Astrocyte (in vitro differentiated cells and primary cell): ENCODE measurements around the gene CTDP1. TPM values are rescaled to one million over a fixed set of nuclear protein-coding genes. Genes with fewer than 3 reads are reported as not detected.

ENCODE experiments used
- DNase-seq: peaks from one replicate; pipeline ENCODE4 v3.0.0-alpha.2; 2010; ENCODE audit warnings: low read depth
- FAIRE-seq: peaks from 2 replicates; lab custom pipeline; 2011; peaks lifted over from hg19 to GRCh38; lab: Jason Lieb, UNC
- H2AFZ ChIP-seq: 2 replicates; pipeline ENCODE4 v1.6.0; 2012; ENCODE audit warnings: low read depth, low read length, inconsistent platforms
- H3K27ac ChIP-seq: 2 replicates; pipeline ENCODE4 v1.5.1; 2011; ENCODE audit warnings: low read depth, low read length, inconsistent platforms
- H3K27me3 ChIP-seq: 2 replicates; pipeline ENCODE4 v1.6.0; 2011; ENCODE audit warnings: low read length, inconsistent platforms; ENCODE audit not compliant: insufficient read depth
- H3K36me3 ChIP-seq: 2 replicates; pipeline ENCODE4 v1.5.1; 2011; ENCODE audit warnings: low read length, inconsistent platforms; ENCODE audit not compliant: insufficient read depth
- H3K4me1 ChIP-seq: 2 replicates; pipeline ENCODE4 v1.5.1; 2011; ENCODE audit warnings: low read length, inconsistent platforms; ENCODE audit not compliant: insufficient read depth
- H3K4me2 ChIP-seq: 2 replicates; pipeline ENCODE4 v1.6.0; 2012; ENCODE audit warnings: low read length, inconsistent platforms
- H3K4me3 ChIP-seq: 2 replicates; pipeline ENCODE4 v1.5.1; 2011; ENCODE audit warnings: low read depth, mild to moderate bottlenecking, low read length, inconsistent platforms; ENCODE audit not compliant: insufficient read depth
- H3K79me2 ChIP-seq: 2 replicates; pipeline ENCODE4 v1.6.0; 2012; ENCODE audit warnings: mild to moderate bottlenecking, low read length, inconsistent platforms; ENCODE audit not compliant: insufficient read depth
- H3K9ac ChIP-seq: 2 replicates; pipeline ENCODE4 v1.6.0; 2012; ENCODE audit warnings: mild to moderate bottlenecking, low read length, inconsistent platforms
- H3K9me3 ChIP-seq: 2 replicates; pipeline ENCODE4 v1.5.1; 2012; ENCODE audit warnings: low read depth, mild to moderate bottlenecking, low read length, inconsistent platforms; ENCODE audit not compliant: insufficient read depth
- H4K20me1 ChIP-seq: 2 replicates; pipeline ENCODE4 v1.6.0; 2012; ENCODE audit warnings: low read length, inconsistent platforms; ENCODE audit not compliant: insufficient read depth
- H3K27ac Mint-ChIP-seq: one replicate; pipeline ENCODE4 v1.8.0; 2021; ENCODE audit warnings: mild to moderate bottlenecking, mixed read lengths; ENCODE audit not compliant: unreplicated experiment
- H3K27me3 Mint-ChIP-seq: one replicate; pipeline ENCODE4 v1.8.0; 2021; ENCODE audit warnings: low read depth, mixed read lengths; ENCODE audit not compliant: unreplicated experiment
- H3K36me3 Mint-ChIP-seq: one replicate; pipeline ENCODE4 v1.8.0; 2021; ENCODE audit warnings: low read depth, mixed read lengths; ENCODE audit not compliant: unreplicated experiment
- H3K4me1 Mint-ChIP-seq: one replicate; pipeline ENCODE4 v1.8.0; 2021; ENCODE audit warnings: low read depth, mixed read lengths; ENCODE audit not compliant: unreplicated experiment
- H3K4me3 Mint-ChIP-seq: one replicate; pipeline ENCODE4 v1.8.0; 2021; ENCODE audit warnings: mild to moderate bottlenecking, moderate library complexity, mixed read lengths; ENCODE audit not compliant: unreplicated experiment
- H3K9me3 Mint-ChIP-seq: one replicate; pipeline ENCODE4 v1.8.0; 2021; ENCODE audit warnings: mild to moderate bottlenecking, mixed read lengths; ENCODE audit not compliant: unreplicated experiment
- CTCF ChIP-seq: IDR thresholded peaks from 2 replicates; pipeline ENCODE4 v1.5.1; 2011; ENCODE audit warnings: low read depth, mild to moderate bottlenecking, inconsistent platforms, low read length, moderate library complexity; ENCODE audit not compliant: insufficient read depth
- EZH2 ChIP-seq: IDR thresholded peaks from 2 replicates; pipeline ENCODE4 v1.6.1; 2012; ENCODE audit warnings: mild to moderate bottlenecking, low read length, inconsistent platforms; ENCODE audit not compliant: insufficient read depth
- total RNA-seq: library from RNA; stranded (reverse); gene quantifications from 2 replicates; pipeline ENCODE4 v1.2.1, GENCODE V29; 2021

The CTDP1 gene
- total RNA-seq, 1 donor from 2014 or later, result 31.7 TPM

- H3K4me1 ChIP-seq, result peaks cover 22% of the 10 kb centered on the region
- H3K9me3 ChIP-seq, result no peaks in the 10 kb centered on the region
- H3K36me3 Mint-ChIP-seq, result peaks cover 15% of the 10 kb centered on the region
- H3K4me1 Mint-ChIP-seq, result peaks cover 24% of the 10 kb centered on the region
- no peaks in the 10 kb centered on the region for H3K27me3 Mint-ChIP-seq
- H3K4me2 ChIP-seq, result peak overlapping the region; percentile 91
- no peaks in the 10 kb centered on the region for H3K9me3 Mint-ChIP-seq
- peak overlapping the region; percentile 88 for H3K27ac Mint-ChIP-seq
- H3K9ac ChIP-seq, result peak overlapping the region; percentile 96
- no peak overlapping the region for H2AFZ ChIP-seq
- peaks cover 55% of the 10 kb centered on the region for H4K20me1 ChIP-seq
- DNase-seq (no peak), FAIRE-seq (no peak)
- peak overlapping the region; percentile 91 for H3K4me3 Mint-ChIP-seq
- no peaks in the 10 kb centered on the region for H3K36me3 ChIP-seq
- TF ChIP-seq CTCF (no peak), EZH2 (no peak)
- no peaks in the 10 kb centered on the region for H3K27me3 ChIP-seq
- peaks cover 76% of the 10 kb centered on the region for H3K79me2 ChIP-seq
- H3K27ac ChIP-seq, result peak overlapping the region; percentile 99
- H3K4me3 ChIP-seq, result peak overlapping the region; percentile 86
Measured at GRCh38 chr18:79680891-79681339, 1.3 kb downstream of the CTDP1 start.

DNA sequence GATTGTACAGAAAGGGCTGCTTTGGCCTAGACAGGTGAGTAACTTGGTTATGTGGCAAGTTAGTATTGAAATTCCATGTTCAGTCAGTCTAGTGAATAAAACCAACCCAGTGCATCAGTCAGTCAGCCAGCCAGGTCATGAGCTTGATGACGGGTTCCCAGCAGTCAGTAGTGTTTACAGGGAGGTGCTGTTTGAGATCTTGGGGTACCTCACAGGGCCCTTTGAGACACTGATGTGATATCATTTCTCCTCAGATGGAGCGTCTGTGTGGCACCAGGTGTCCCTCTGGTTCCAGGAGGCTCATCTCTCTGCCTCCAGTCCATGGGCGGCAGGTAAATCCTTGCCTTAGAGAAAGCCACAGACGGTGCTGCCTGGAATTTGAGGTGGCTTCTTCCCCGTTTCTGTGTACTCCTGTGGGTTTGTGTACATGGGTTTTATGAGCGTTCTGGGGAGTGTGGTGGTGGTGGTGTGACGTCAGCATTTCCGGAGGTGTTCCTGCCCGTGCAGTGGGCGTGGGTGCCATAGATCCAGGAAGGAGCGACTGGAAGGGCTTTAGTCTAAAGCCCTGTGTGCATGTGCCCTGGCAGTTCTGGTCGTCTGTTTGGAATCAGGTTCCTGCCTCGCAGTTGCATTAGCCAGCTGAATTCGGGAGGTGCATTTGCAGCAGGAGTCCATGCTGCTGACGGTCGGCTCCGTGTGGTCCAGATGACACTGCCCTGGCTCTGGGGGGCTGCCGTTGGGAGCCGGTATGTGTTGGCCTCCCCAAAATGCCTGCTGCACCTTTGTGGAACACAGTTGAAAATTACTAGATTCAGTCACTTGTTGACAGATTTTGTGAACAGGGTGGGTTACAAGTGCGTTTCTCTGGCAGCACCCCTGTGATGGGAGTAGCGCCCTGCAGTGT, 2.1 kb downstream of the CTDP1 start:
- FAIRE-seq (no peak), DNase-seq (no peak)
- H3K9me3 Mint-ChIP-seq, result no peaks in the 10 kb centered on the region
- no peak overlapping the region for H3K27ac Mint-ChIP-seq
- TF ChIP-seq EZH2 (no peak), CTCF (no peak)
- peaks cover 63% of the 10 kb centered on the region for H4K20me1 ChIP-seq
- H3K36me3 ChIP-seq, result no peaks in the 10 kb centered on the region
- H2AFZ ChIP-seq, result no peak overlapping the region
- peaks cover 22% of the 10 kb centered on the region for H3K4me1 ChIP-seq
- H3K4me3 Mint-ChIP-seq, result peak overlapping the region; percentile 91
- H3K27me3 ChIP-seq, result no peaks in the 10 kb centered on the region
- no peaks in the 10 kb centered on the region for H3K27me3 Mint-ChIP-seq
- peak overlapping the region; percentile 86 for H3K4me3 ChIP-seq
- peaks cover 23% of the 10 kb centered on the region for H3K4me1 Mint-ChIP-seq
- H3K79me2 ChIP-seq, result peaks cover 83% of the 10 kb centered on the region
- H3K9ac ChIP-seq, result peak overlapping the region; percentile 96
- peak overlapping the region; percentile 91 for H3K4me2 ChIP-seq
- no peaks in the 10 kb centered on the region for H3K9me3 ChIP-seq
- H3K27ac ChIP-seq, result no peak overlapping the region
- peaks cover 15% of the 10 kb centered on the region for H3K36me3 Mint-ChIP-seq

GRCh38 chr18:79682481-79682880, 2.9 kb downstream of the CTDP1 start:
- Mint-ChIP-seq H3K4me1 (peaks cover 18% of the 10 kb centered on the region), H3K27ac (no peak overlapping the region)

More at GRCh38 chr18:79682481-79682880, 2.9 kb downstream of the CTDP1 start:
- Mint-ChIP-seq H3K9me3 (no peaks in the 10 kb centered on the region), H3K4me3 (no peak overlapping the region), H3K36me3 (peaks cover 15% of the 10 kb centered on the region), H3K27me3 (no peaks in the 10 kb centered on the region)
- FAIRE-seq (no peak), DNase-seq (no peak)
- H3K27ac ChIP-seq, result no peak overlapping the region
- H3K9me3 ChIP-seq, result no peaks in the 10 kb centered on the region
- no peak overlapping the region for H3K9ac ChIP-seq
- peaks cover 22% of the 10 kb centered on the region for H3K4me1 ChIP-seq
- H3K4me3 ChIP-seq, result no peak overlapping the region
- no peak overlapping the region for H3K4me2 ChIP-seq
- TF ChIP-seq CTCF (no peak), EZH2 (no peak)
- no peaks in the 10 kb centered on the region for H3K27me3 ChIP-seq
- peaks cover 63% of the 10 kb centered on the region for H4K20me1 ChIP-seq
- no peaks in the 10 kb centered on the region for H3K36me3 ChIP-seq
- no peak overlapping the region for H2AFZ ChIP-seq
- peaks cover 80% of the 10 kb centered on the region for H3K79me2 ChIP-seq
